Measurements from ENCODE around the gene CKAP5. TPM values are rescaled to one million over a fixed set of nuclear protein-coding genes. Genes with fewer than 3 reads are reported as not detected.

Gene CKAP5
- total RNA-seq, 1 donor: 99.3 TPM

DNA sequence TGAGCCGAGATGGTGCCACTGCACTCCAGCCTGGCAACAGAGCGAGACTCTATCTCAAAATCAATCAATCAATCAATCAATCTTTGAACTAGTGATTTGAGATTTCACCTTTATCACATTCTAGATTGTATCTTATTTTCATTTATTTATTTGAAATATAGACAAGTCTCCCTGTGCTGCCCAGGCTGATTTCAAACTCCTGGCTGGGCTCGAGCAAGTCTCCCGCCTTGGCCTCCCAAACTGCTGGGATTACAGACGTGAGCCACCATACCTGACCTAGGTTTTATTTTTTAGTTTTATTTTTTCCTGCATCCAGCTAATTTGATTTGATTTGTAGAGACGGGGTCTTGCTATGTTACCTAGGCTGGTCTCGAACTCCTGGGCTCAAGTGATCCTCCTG lies 109.9 kb downstream of the CKAP5 start:
- H3K4me3 ChIP-seq (ENCODE audit: low read depth, low read length): no peak overlapping the region
- no peak for DNase-seq (ENCODE audit: low read depth)
- no peak for TF ChIP-seq CTCF (IDR thresholded peaks at IDR 0.05; ENCODE audit: insufficient read depth, low read depth, low read length)

DNA sequence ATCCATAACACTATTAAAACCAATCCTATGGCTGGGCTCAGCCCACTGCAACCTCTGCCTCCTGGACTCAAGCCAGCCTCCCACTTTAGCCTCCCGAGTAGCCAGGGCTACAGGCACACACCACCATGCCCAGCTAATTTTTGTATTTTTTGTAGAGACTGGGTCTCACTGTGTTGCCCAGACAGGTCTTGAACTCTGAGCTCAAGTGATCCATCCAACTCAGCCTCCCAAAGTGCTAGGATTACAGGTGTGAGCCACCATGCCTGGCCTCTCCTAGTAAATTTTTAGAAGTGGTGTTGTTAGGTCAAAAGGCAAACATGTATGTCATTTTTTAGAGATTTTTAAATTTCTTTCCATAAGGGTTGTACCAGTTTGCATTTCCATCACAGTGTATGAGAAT lies 112.8 kb downstream of the CKAP5 start:
- no peak for TF ChIP-seq CTCF (IDR thresholded peaks at IDR 0.05; ENCODE audit: insufficient read depth, low read depth, low read length)
- H3K4me3 ChIP-seq (ENCODE audit: low read depth, low read length): no peak overlapping the region
- DNase-seq (ENCODE audit: low read depth): no peak

DNA sequence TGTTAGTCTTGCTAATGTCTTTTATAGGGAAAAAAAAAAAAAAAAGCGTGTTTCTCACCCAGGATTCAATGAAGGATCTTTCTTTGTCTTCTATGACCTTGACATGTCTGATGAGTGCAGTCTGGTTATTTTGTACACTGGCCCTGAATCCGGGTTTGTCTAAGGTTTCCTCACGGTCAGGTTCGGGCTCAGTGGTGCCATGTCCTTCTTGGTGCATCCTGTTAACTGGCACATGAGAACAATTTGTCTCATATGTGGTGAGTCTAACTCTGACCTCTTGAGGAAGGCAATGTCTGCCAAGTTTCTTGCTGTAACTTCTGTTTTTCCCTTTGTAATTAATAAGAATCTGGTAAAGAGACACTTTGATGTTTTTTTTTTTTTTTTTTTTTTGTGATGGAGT lies 114.5 kb downstream of the CKAP5 start:
- DNase-seq (ENCODE audit: low read depth): no peak
- no peak for TF ChIP-seq CTCF (IDR thresholded peaks at IDR 0.05; ENCODE audit: insufficient read depth, low read depth, low read length)
- H3K4me3 ChIP-seq (ENCODE audit: low read depth, low read length): no peak overlapping the region

- TF ChIP-seq CTCF (IDR thresholded peaks at IDR 0.05; ENCODE audit: insufficient read depth, low read depth, low read length): no peak
- H3K4me3 ChIP-seq (ENCODE audit: low read depth, low read length): no peak overlapping the region
- no peak for DNase-seq (ENCODE audit: low read depth)
Observed at GRCh38 chr11:46729110-46730027, 116.7 kb downstream of the CKAP5 start.

- TF ChIP-seq CTCF (IDR thresholded peaks at IDR 0.05; ENCODE audit: insufficient read depth, low read depth, low read length): no peak
- no peak overlapping the region for H3K4me3 ChIP-seq (ENCODE audit: low read depth, low read length)
- DNase-seq (ENCODE audit: low read depth): no peak
Observed at GRCh38 chr11:46728659-46729040, 117.4 kb downstream of the CKAP5 start.

DNA sequence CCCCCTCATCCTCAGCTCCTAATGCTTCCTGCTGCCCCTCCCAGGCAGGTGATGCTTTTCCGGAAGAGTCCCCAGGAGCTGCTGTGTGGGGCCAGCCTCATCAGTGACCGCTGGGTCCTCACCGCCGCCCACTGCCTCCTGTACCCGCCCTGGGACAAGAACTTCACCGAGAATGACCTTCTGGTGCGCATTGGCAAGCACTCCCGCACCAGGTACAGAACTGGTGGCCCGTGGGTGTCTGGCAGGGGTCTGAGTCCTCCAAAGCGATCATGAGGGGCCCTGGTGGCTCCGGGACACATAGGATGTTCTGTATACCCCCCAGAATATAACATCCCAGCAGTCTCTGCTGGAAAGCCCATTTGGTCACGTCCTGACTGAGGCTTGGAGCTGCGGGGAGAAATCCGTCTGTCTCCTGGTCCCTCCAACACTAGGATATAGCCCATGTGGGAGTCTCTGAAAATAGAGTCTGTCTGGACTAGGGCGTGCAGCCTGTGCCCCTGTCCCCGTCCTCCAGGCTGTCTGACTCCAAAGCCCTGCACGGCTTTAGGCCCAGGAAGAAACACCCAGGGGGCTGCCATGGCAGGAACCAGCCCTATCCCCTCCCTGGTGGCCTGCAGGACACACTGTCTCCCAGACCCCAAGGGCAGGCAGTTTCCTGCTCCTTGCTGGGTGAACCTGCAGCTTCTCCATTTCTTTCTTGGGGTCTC lies 118.0 kb downstream of the CKAP5 start:
- no peak overlapping the region for H3K4me3 ChIP-seq (ENCODE audit: low read depth, low read length)
- no peak for DNase-seq (ENCODE audit: low read depth)
- no peak for TF ChIP-seq CTCF (IDR thresholded peaks at IDR 0.05; ENCODE audit: insufficient read depth, low read depth, low read length)

Measured in fibroblast of villous mesenchyme (primary cell).